HepG2 (cell line): ENCODE results near the gene COG5. TPM values are rescaled to one million over a fixed set of nuclear protein-coding genes. Genes with fewer than 3 reads are reported as not detected.

Source experiments
- BCL6 ChIP-seq: IDR thresholded peaks from 2 replicates; pipeline ENCODE4 v1.6.1; 2016; ENCODE audit warnings: missing genetic modification reagents, missing compliant biosample characterization
- MAFF ChIP-seq: IDR thresholded peaks from 2 replicates; pipeline ENCODE4 v1.6.1; 2011; ENCODE audit warnings: low read depth, low read length, improper control_type of control experiment
- MED1 ChIP-seq: sonication (generic); formaldehyde crosslinking; IDR thresholded peaks from 2 replicates; pipeline ENCODE4 v1.4.0; 2020; ENCODE audit warnings: missing genetic modification reagents
- POLR2A ChIP-seq, 2 experiments: IDR thresholded peaks; 2 replicates each; pipeline ENCODE4 v1.6.1; 2011; ENCODE audit warnings: low read depth in 2 of 2, low read length in 2 of 2, mild to moderate bottlenecking in 1 of 2, moderate library complexity in 1 of 2; ENCODE audit not compliant: insufficient read depth in 1 of 2
- SOX6 ChIP-seq, 2 experiments: fragments of 450-650 bp in 1 of 2; sonication (generic) in 1 of 2; formaldehyde crosslinking in 1 of 2; IDR thresholded peaks; 2 replicates each; pipeline versions ENCODE4 v1.4.0 to v1.6.1; 2017 to 2020; ENCODE audit warnings: antibody characterized with exemption in 1 of 2, mild to moderate bottlenecking in 1 of 2, missing genetic modification reagents in 1 of 2
- THAP8 ChIP-seq: sonication (generic); formaldehyde crosslinking; IDR thresholded peaks from 2 replicates; pipeline ENCODE4 v1.5.1; 2020; ENCODE audit warnings: missing genetic modification reagents, mild to moderate bottlenecking, borderline replicate concordance
- ZNF891 ChIP-seq: sonication (generic); formaldehyde crosslinking; IDR thresholded peaks from 2 replicates; pipeline ENCODE4 v1.5.0; 2020; ENCODE audit warnings: mild to moderate bottlenecking, missing genetic modification reagents
- polyA plus RNA-seq, 8 experiments: library from polyadenylated mRNA; depleted of rRNA in 3 of 8; stranded (reverse) in 7 of 8; unstranded in 1 of 8; fragments of >200 nt; fragmentation: Illumina TruSeq in 4 of 8; extraction: Trizol in 4 of 8; gene quantifications; 2 replicates each; pipeline versions ENCODE4 v1.2.1 to v1.2.3, GENCODE V29; 2011 to 2016; ENCODE audit warnings: low read depth in 4 of 8, missing spikeins in 1 of 8, mixed read lengths in 1 of 8; ENCODE audit not compliant: insufficient read depth in 1 of 8
- total RNA-seq, 5 experiments: library from RNA; depleted of rRNA; stranded (reverse); fragments of >200 nt; fragmentation: Illumina TruSeq; extraction: Trizol; gene quantifications; 2 replicates each; pipeline ENCODE4 v1.2.3, GENCODE V29; 2016; ENCODE audit warnings: low read depth in 1 of 5
- TF ChIP-seq, protein P1 (sequence below): sonication (generic); formaldehyde crosslinking; IDR thresholded peaks from 2 replicates; pipeline ENCODE4 v1.4.0; 2020; ENCODE audit warnings: missing genetic modification reagents, mild to moderate bottlenecking, borderline replicate concordance

Gene COG5
- total and polyA plus RNA-seq, 2 of the 13 experiments (the other 11 are each of a cell fraction or from before 2014, with no cell fraction given): 20.4 to 31.3 TPM

GRCh38 chr7:107168233-107169119 lies 395.2 kb downstream of the COG5 start, which contains the start of gene HBP1 (continued):
- TF ChIP-seq THAP8 (no peak), POLR2A (IDR thresholded peaks at IDR 0.05; ENCODE audit: insufficient read depth in 1 of 2, low read depth in 2 of 2, low read length in 2 of 2) (peak; percentile 47 to 67; a peak in 3 of 4 replicates), BCL6 (no peak; the same call in 1 of the 2 replicates), SOX6 (IDR thresholded peaks at IDR 0.05) (no peak), SOX6 (CRISPR knock-in tag; IDR thresholded peaks at IDR 0.05) (peak; percentile 88), MAFF (no peak), ZNF891 (CRISPR knock-in tag) (peak; percentile 82), MED1 (CRISPR knock-in tag) (no peak)
- TF ChIP-seq, protein P1, sequence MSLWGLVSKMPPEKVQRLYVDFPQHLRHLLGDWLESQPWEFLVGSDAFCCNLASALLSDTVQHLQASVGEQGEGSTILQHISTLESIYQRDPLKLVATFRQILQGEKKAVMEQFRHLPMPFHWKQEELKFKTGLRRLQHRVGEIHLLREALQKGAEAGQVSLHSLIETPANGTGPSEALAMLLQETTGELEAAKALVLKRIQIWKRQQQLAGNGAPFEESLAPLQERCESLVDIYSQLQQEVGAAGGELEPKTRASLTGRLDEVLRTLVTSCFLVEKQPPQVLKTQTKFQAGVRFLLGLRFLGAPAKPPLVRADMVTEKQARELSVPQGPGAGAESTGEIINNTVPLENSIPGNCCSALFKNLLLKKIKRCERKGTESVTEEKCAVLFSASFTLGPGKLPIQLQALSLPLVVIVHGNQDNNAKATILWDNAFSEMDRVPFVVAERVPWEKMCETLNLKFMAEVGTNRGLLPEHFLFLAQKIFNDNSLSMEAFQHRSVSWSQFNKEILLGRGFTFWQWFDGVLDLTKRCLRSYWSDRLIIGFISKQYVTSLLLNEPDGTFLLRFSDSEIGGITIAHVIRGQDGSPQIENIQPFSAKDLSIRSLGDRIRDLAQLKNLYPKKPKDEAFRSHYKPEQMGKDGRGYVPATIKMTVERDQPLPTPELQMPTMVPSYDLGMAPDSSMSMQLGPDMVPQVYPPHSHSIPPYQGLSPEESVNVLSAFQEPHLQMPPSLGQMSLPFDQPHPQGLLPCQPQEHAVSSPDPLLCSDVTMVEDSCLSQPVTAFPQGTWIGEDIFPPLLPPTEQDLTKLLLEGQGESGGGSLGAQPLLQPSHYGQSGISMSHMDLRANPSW: 0 out of 2 replicates have a peak, but pooled peaks have one; percentile 36
